Activated CD8-positive, alpha-beta memory T cell treated with anti-CD3 and anti-CD28 coated beads, Interleukin-2, amount 10 ng/mL, durations not matched to agents 7 days and 5 days (primary cell): Measurements from ENCODE around the gene RBL2. TPM values are rescaled to one million over a fixed set of nuclear protein-coding genes. Genes with fewer than 3 reads are reported as not detected.

Source experiments
- ATAC-seq: fragments of 150-1000 bp; cut with Tn5 transposase; one replicate; pipeline ENCODE4 v1.10.0; 2021; ENCODE audit warnings: moderate library complexity
- CTCF ChIA-PET: fragments of 350-600 bp; sonication (Branson Sonifier 250); formaldehyde crosslinking; loops from one replicate; lab custom pipeline; 2021; ENCODE audit warnings: antibody characterized with exemption; lab: Charles Lee
- DNase-seq: peaks from one replicate; pipeline ENCODE4 v3.0.0-alpha.2; 2020
- H3K27ac Mint-ChIP-seq: one replicate; pipeline ENCODE4 v1.8.0; 2021; ENCODE audit warnings: mild to moderate bottlenecking, mixed read lengths
- H3K27me3 Mint-ChIP-seq: one replicate; pipeline ENCODE4 v1.8.0; 2021; ENCODE audit warnings: mixed read lengths
- H3K36me3 Mint-ChIP-seq: one replicate; pipeline ENCODE4 v1.8.0; 2021; ENCODE audit warnings: mild to moderate bottlenecking, mixed read lengths
- H3K4me1 Mint-ChIP-seq: one replicate; pipeline ENCODE4 v1.8.0; 2021; ENCODE audit warnings: mixed read lengths
- H3K4me3 Mint-ChIP-seq: one replicate; pipeline ENCODE4 v1.8.0; 2021; ENCODE audit warnings: mild to moderate bottlenecking, moderate library complexity, mixed read lengths
- H3K9me3 Mint-ChIP-seq: one replicate; pipeline ENCODE4 v1.8.0; 2022; ENCODE audit warnings: low read depth, mixed read lengths
- total RNA-seq, 2 experiments: library from RNA; stranded (reverse); gene quantifications; one replicate each; pipeline ENCODE4 v1.2.3, GENCODE V29; 2021

Gene RBL2
- total RNA-seq, 2 experiments from 2014 or later, result 121 to 155 TPM

GRCh38 chr16:53502331-53503269 is 68.3 kb downstream of the RBL2 start, which contains the start of gene AKTIP:
Gene AKTIP (minus strand): TSS chr16:53503209. CDS start chr16:53500259, 2,950 bp downstream.
- peak; percentile 66 for DNase-seq
- H3K4me1 Mint-ChIP-seq, result peaks cover 49% of the 10 kb centered on the region
- peak within 1 kb of the TSS; percentile 89 for H3K27ac Mint-ChIP-seq
- CTCF ChIA-PET, result interaction anchor here (0.6 to 2.0 kb wide), 5 partner anchors 10 to 219 kb away, joined by 3 to 14 read pairs (median 5); no protein-coding TSS in a partner anchor
- no peaks in the 10 kb centered on the region for H3K9me3 Mint-ChIP-seq
- peak; percentile 27 for ATAC-seq
- no peaks in the 10 kb centered on the region for H3K27me3 Mint-ChIP-seq
- H3K4me3 Mint-ChIP-seq, result peak within 1 kb of the TSS; percentile 91
- H3K36me3 Mint-ChIP-seq, result peaks cover 23% of the 10 kb centered on the region

- ATAC-seq, result peak; percentile 93
- no peaks in the 10 kb centered on the region for H3K27me3 Mint-ChIP-seq
These were observed 69.1 kb downstream of the RBL2 start for GRCh38 chr16:53503270-53503923.

GRCh38 chr16:53503991-53504663 is 69.9 kb downstream of the RBL2 start:
- peak overlapping the region; percentile 89 for H3K27ac Mint-ChIP-seq
- DNase-seq, result peak; percentile 61
- no peaks in the 10 kb centered on the region for H3K9me3 Mint-ChIP-seq
- peaks cover 10% of the 10 kb centered on the region for H3K36me3 Mint-ChIP-seq
- no peaks in the 10 kb centered on the region for H3K27me3 Mint-ChIP-seq
- peak overlapping the region; percentile 91 for H3K4me3 Mint-ChIP-seq
- peaks cover 44% of the 10 kb centered on the region for H3K4me1 Mint-ChIP-seq
- CTCF ChIA-PET, result interaction anchor here (0.7 to 2.0 kb wide), 6 partner anchors 9 to 167 kb away, joined by 3 to 14 read pairs (median 4); no protein-coding TSS in a partner anchor
- ATAC-seq, result no peak

More at GRCh38 chr16:53503270-53503923, 69.1 kb downstream of the RBL2 start:
- peaks cover 17% of the 10 kb centered on the region for H3K36me3 Mint-ChIP-seq
- CTCF ChIA-PET, result interaction anchor here (0.7 to 2.0 kb wide), 6 partner anchors 9 to 129 kb away, joined by 3 to 14 read pairs (median 4); no protein-coding TSS in a partner anchor
- peaks cover 48% of the 10 kb centered on the region for H3K4me1 Mint-ChIP-seq
- peak overlapping the region; percentile 86 for H3K27ac Mint-ChIP-seq
- no peaks in the 10 kb centered on the region for H3K9me3 Mint-ChIP-seq
- DNase-seq, result peak; percentile 100
- peak overlapping the region; percentile 91 for H3K4me3 Mint-ChIP-seq

- DNase-seq (peak; percentile 39), ATAC-seq (no peak)
- H3K4me1 Mint-ChIP-seq, result peaks cover 45% of the 10 kb centered on the region
These were observed 70.4 kb downstream of the RBL2 start for GRCh38 chr16:53504665-53505064.

GRCh38 chr16:53506254-53506653 is 72.0 kb downstream of the RBL2 start:
- Mint-ChIP-seq H3K4me1 (peaks cover 45% of the 10 kb centered on the region), H3K27ac (no peak overlapping the region), H3K4me3 (no peak overlapping the region), H3K27me3 (no peaks in the 10 kb centered on the region), H3K36me3 (peaks cover 1% of the 10 kb centered on the region), H3K9me3 (no peaks in the 10 kb centered on the region)
- DNase-seq (peak; percentile 31), ATAC-seq (no peak)
- CTCF ChIA-PET, result interaction anchor here (1.0 to 2.1 kb wide), 3 partner anchors 8 to 24 kb away, joined by 3 to 8 read pairs (median 3); no protein-coding TSS in a partner anchor

More at GRCh38 chr16:53504665-53505064, 70.4 kb downstream of the RBL2 start:
- CTCF ChIA-PET, result interaction anchor here (0.8 to 2.0 kb wide), 5 partner anchors 8 to 168 kb away, joined by 3 to 14 read pairs (median 4); no protein-coding TSS in a partner anchor
- H3K36me3 Mint-ChIP-seq, result peaks cover 8% of the 10 kb centered on the region
- H3K27me3 Mint-ChIP-seq, result no peaks in the 10 kb centered on the region
- H3K27ac Mint-ChIP-seq, result peak overlapping the region; percentile 89
- H3K9me3 Mint-ChIP-seq, result no peaks in the 10 kb centered on the region
- H3K4me3 Mint-ChIP-seq, result peak overlapping the region; percentile 91

GRCh38 chr16:53507464-53508179 is 73.4 kb downstream of the RBL2 start:
- H3K27ac Mint-ChIP-seq, result no peak overlapping the region
- H3K36me3 Mint-ChIP-seq, result no peaks in the 10 kb centered on the region
- H3K27me3 Mint-ChIP-seq, result no peaks in the 10 kb centered on the region
- DNase-seq (peak; percentile 27), ATAC-seq (no peak)
- peaks cover 39% of the 10 kb centered on the region for H3K4me1 Mint-ChIP-seq
- CTCF ChIA-PET, result interaction anchor here (2.1 kb wide), 1 partner anchor 10 kb away, joined by 8 read pairs; no protein-coding TSS in a partner anchor
- H3K9me3 Mint-ChIP-seq, result no peaks in the 10 kb centered on the region
- no peak overlapping the region for H3K4me3 Mint-ChIP-seq

- CTCF ChIA-PET, result interaction anchor here (0.6 to 2.4 kb wide), 12 partner anchors 8 to 455 kb away, joined by 3 to 9 read pairs (median 4); partner anchors contain the start of genes CHD9 and RBL2
- no peak overlapping the region for H3K4me3 Mint-ChIP-seq
- ATAC-seq, result peak; percentile 66
- peaks cover 10% of the 10 kb centered on the region for H3K36me3 Mint-ChIP-seq
- peaks cover 5% of the 10 kb centered on the region for H3K9me3 Mint-ChIP-seq
- H3K27me3 Mint-ChIP-seq, result no peaks in the 10 kb centered on the region
- DNase-seq, result peak; percentile 55
- H3K4me1 Mint-ChIP-seq, result peaks cover 36% of the 10 kb centered on the region
- peak overlapping the region; percentile 31 for H3K27ac Mint-ChIP-seq
These were observed 75.8 kb downstream of the RBL2 start for GRCh38 chr16:53509906-53510703.

- Mint-ChIP-seq H3K9me3 (peaks cover 5% of the 10 kb centered on the region), H3K27me3 (no peaks in the 10 kb centered on the region), H3K27ac (no peak overlapping the region), H3K36me3 (peaks cover 10% of the 10 kb centered on the region), H3K4me1 (peaks cover 32% of the 10 kb centered on the region), H3K4me3 (no peak overlapping the region)
- ATAC-seq (no peak), DNase-seq (no peak)
- CTCF ChIA-PET, result interaction anchor here (1.0 to 2.4 kb wide), 6 partner anchors 13 to 77 kb away, joined by 3 to 9 read pairs (median 5); partner anchors contain the start of gene RBL2
These were observed 76.4 kb downstream of the RBL2 start for GRCh38 chr16:53510704-53511070.

- Mint-ChIP-seq H3K36me3 (peaks cover 11% of the 10 kb centered on the region), H3K27me3 (no peaks in the 10 kb centered on the region), H3K27ac (no peak overlapping the region), H3K9me3 (peaks cover 5% of the 10 kb centered on the region), H3K4me3 (no peak overlapping the region), H3K4me1 (peaks cover 31% of the 10 kb centered on the region)
- ATAC-seq, result no peak
- DNase-seq, result no peak
- CTCF ChIA-PET, result interaction anchor here (1.0 to 2.4 kb wide), 2 partner anchors 25 to 39 kb away, joined by 3 to 9 read pairs; no protein-coding TSS in a partner anchor
These were observed 76.8 kb downstream of the RBL2 start for GRCh38 chr16:53511084-53511402.

- H3K27ac Mint-ChIP-seq, result peak overlapping the region; percentile 13
- H3K36me3 Mint-ChIP-seq, result peaks cover 11% of the 10 kb centered on the region
- peaks cover 32% of the 10 kb centered on the region for H3K4me1 Mint-ChIP-seq
- ATAC-seq (no peak), DNase-seq (no peak)
- CTCF ChIA-PET, result interaction anchor here (1.0 to 2.4 kb wide), 4 partner anchors 8 to 38 kb away, joined by 3 to 9 read pairs (median 6); partner anchors contain the start of gene AKTIP
- H3K4me3 Mint-ChIP-seq, result no peak overlapping the region
- H3K9me3 Mint-ChIP-seq, result peaks cover 5% of the 10 kb centered on the region
- no peaks in the 10 kb centered on the region for H3K27me3 Mint-ChIP-seq
These were observed 77.4 kb downstream of the RBL2 start for GRCh38 chr16:53511403-53512280.
